SKM-1 (cell line): ENCODE measurements around the gene BTN1A1.
A peak's percentile ranks its signal among the peaks of the same experiment; 100 is the strongest.
"Not testable (repeated sequence)": the region's sequence is repeated elsewhere in the genome, so short reads cannot be mapped to it uniquely, and the experiment has no call there.

ENCODE experiments used
- DNase-seq: peaks from one replicate; lab custom pipeline; 2025; ENCODE audit not compliant: unreplicated experiment; lab: John Stamatoyannopoulos, UW

The BTN1A1 gene

GRCh38 chr6:26537160-26537845 lies 37.2 kb downstream of the BTN1A1 start:
- peak; percentile 95 for DNase-seq

GRCh38 chr6:26537846-26538571 lies 37.9 kb downstream of the BTN1A1 start, which contains the start of gene HMGN4:
TSS of gene HMGN4 (plus strand) at chr6:26538366. CDS start at chr6:26545207, 6,841 bp downstream.
- DNase-seq = peak; percentile 95

- no peak for DNase-seq
Measured at GRCh38 chr6:26538572-26538902, 38.4 kb downstream of the BTN1A1 start.

- DNase-seq = no peak
Measured at GRCh38 chr6:26539071-26539615, 39.0 kb downstream of the BTN1A1 start.

GRCh38 chr6:26541579-26541978 lies 41.5 kb downstream of the BTN1A1 start:
- no peak for DNase-seq

GRCh38 chr6:26543953-26544352 lies 43.9 kb downstream of the BTN1A1 start:
- DNase-seq = no peak

- DNase-seq = no peak
Measured at GRCh38 chr6:26544473-26544872, 44.4 kb downstream of the BTN1A1 start.

- DNase-seq = no peak
Measured at GRCh38 chr6:26545627-26546026, 45.5 kb downstream of the BTN1A1 start.

DNA sequence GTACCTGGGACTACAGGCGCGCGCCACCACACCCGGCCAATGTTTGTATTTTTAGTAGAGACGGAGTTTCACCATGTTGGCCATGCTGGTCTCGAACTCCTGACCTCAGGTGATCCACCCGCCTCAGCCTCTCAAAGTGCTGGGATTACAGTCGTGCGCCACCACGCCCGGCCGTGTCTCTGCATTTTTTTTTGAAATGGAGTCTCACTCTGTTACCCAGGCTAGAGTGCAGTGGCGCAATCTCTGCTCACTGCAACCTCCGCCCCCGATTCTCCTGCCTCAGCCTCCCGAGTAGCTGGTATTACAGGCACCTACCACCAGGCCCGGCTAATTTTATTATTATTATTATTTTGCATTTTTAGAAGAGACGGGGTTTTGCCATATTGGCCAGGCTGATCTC lies 47.3 kb downstream of the BTN1A1 start:
- not testable (repeated sequence) for DNase-seq

GRCh38 chr6:26550250-26550993 lies 50.3 kb downstream of the BTN1A1 start:
- no peak for DNase-seq

DNA sequence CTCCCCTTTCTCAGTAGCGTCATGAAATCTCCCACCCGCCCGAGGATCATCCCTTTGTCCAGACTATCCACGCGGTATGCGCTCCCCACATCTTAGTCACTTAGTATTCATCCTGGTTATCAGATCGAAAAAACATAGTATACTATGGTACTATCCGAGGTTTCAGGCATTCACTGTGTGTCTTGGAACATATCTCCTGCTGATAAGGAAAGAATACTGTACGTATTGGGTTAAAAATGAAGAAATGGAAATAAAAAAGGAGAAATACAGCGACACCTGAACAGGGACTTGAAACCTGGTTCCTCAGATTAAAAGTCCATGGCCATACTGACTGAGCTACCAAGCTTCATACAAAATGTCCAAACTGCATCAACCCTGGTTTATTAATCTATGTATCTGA lies 52.1 kb downstream of the BTN1A1 start:
- no peak for DNase-seq

GRCh38 chr6:26552640-26553188 lies 52.6 kb downstream of the BTN1A1 start:
- DNase-seq = no peak

DNA sequence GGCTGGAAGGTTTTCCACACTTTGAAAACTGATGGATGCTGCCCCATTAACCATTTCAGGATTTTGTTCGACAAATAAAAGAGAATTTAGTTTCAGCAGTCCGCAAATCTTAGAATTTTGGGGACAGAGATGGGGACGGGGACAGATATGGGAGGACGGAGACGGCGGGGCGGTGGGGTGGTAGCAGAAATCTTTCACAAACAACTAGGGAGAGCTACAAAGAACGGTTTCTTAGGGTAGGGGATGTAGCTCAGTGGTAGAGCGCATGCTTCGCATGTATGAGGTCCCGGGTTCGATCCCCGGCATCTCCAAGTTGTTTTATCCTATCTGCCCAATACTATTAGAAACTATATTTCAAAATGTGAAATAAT lies 53.1 kb downstream of the BTN1A1 start:
- DNase-seq = peak; percentile 52

- DNase-seq = peak; percentile 78
Measured at GRCh38 chr6:26553635-26554446, 53.7 kb downstream of the BTN1A1 start.

DNA sequence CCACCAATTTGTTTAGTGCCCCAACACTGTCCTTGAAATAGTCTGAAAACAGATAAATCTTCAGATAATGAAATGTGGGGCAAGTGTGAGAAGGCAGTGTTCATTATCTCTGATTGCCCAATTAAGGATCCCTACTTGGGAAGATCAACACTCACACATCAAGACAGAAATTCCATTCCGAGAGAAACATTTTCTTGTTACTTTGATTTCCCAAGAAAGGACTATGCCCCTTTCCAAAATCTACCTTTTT lies 54.3 kb downstream of the BTN1A1 start:
- DNase-seq = no peak

GRCh38 chr6:26554697-26555504 lies 54.8 kb downstream of the BTN1A1 start:
- DNase-seq = no peak

DNA sequence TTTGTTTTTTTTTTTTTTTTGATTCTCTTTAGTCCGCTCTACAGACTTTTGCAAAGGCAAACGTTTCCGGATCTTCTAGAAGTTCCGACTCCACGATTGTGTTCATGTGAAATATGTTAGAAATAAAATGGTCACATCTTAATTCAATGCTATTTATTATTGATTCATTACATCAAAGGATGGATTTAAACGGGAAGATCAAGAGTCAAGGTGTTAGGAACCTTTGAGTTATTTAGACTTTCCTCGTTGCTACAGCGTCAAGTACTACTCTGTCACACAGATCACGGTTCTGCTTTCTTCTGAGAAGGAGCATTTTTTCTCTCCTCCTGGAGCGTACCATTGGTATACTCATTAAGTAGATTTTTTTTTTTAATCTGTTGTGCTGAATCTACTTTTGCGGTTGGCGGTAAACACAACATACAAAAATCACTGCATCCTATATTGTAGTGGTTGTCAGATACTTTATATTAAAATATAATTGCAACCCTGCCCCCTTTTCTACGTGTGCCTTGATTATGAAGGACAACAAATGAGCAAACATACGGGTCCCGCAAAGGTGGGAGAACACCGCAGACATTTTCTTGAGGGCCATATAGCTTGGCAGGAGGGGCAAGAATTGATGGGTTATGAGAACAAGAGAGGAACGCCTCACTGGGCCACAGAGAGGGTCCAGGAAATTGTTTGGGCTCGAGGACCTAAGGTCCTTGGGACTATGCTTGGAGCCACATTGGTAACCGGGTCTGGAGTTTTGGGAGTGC lies 55.6 kb downstream of the BTN1A1 start:
- DNase-seq = no peak

DNA sequence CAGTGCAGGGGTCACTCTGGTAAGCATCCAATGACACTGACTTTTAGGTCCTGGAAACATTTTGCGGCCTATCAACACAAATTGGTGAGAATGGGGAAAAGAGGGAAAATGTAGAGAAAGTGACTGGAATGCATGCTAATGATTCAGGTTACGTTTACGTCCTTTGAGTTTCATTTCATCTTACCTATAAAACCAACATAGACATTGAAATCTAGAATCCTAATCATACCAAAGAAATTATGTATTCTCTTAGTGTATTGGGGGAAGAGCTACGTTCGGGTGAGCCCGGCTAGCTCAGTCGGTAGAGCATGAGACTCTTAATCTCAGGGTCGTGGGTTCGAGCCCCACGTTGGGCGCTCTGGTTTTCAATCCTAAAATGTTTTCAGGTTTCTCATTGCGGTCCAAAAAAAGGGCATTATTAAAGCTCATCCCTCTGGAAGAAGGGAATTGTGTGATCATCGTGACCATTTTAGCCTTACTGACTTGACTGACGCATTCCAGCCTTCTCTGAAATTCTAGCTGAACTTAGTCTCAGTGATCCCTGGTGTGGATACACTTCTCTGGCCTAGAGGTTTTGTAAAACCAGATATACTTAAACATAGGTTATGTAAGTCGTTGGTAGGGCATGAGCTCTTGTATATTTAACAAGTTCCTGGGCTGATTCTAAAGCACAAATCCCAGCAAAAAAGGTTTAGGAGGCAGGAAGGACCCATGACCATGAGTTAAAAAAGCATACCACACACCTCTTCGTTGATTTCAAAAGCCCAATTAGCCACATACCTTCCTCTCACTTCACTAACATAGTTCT lies 56.4 kb downstream of the BTN1A1 start:
- DNase-seq = no peak
